T-helper 22 cell (primary cell): Measurements from ENCODE around the gene NLN.

ENCODE experiments used
- DNase-seq: peaks from one replicate; pipeline ENCODE4 v3.0.0-alpha.2; 2020; ENCODE audit warnings: low read depth

Gene NLN

DNA sequence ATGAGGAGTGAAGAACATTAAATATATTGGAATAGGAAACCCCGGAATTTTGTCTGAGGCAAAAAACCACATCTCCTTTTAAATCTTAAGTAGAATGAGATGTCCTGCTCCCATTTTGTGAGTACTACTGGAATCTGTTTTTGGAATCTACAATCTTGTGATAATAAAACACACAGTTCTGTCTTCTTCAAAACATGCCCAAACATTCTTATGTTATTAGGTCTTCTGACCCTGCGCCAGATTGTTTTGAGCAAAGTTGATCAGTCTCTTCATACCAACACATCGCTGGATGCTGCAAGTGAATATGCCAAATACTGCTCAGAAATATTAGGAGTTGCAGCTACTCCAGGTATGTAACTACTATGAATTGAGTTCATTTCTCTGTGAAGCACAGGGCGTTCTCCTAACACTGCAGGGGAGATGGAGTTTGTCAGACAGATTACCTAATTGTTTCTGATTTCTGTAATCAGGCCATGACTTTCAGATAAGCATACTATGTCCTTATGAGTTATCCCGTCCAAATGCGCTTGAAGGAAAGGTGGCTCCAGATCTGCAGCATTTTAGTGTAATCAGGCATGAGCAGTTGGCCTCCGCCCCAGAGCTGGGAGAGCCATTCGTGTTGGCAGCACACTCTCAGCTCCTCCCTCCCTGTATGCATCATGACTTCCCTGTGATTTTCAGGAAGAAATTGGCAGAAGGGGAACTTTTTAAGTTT lies 88.0 kb downstream of the NLN start:
- no peak for DNase-seq

DNA sequence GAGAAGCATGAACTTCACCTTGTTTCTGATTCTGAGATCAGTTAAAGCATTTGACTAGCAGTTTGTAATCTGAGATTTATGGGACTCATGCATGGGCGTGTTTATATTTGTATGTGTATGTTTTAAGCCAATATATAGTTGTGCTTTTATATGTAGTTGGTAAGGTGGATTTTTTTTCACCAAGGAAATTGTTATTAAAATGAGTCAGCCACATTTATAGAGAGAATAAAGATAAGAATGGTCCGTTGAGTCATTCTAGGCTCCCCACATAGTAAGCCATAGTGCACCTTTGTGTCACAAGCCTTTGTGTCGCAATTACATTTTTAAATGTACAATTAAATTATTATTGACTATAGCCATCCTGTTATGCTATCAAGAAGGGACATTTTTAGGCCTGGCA lies 89.0 kb downstream of the NLN start:
- no peak for DNase-seq

DNA sequence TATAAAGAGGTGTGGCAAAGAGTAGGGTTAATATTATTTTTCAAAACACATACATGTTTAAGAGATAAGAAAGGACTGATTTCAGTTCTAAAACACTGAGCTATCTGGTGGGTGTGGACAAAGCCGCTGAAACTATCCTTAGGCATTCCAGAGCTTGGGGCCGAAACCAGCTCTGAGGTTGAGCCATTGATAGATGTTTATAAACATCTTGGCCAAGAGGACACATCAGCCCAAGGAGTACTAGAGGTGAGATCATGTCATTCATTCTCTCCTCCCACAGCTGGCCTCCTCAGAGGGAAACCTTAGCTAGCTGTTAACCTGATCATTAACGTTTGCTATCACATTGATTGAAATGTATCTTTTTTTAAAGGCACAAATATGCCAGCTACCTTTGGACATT lies 89.9 kb downstream of the NLN start:
- no peak for DNase-seq

DNA sequence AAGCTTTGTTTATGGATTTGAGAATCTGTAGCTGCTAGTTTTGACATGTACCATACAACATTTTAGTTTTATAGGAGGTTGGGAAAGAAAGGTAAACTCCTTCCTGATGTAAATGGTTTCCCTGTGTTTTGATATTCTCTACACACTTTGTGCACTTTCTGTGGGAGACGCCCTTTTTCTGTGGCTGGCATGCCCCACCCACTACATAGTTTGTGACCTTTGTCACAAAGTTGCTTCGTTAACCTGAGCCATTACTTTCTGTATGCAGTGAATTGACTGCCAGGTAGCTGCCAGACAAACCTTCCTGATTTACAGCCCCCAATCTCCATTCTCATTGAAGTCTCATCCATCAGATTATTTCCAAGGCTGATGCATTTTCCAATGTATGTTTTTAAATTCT lies 90.6 kb downstream of the NLN start:
- DNase-seq = no peak

DNA sequence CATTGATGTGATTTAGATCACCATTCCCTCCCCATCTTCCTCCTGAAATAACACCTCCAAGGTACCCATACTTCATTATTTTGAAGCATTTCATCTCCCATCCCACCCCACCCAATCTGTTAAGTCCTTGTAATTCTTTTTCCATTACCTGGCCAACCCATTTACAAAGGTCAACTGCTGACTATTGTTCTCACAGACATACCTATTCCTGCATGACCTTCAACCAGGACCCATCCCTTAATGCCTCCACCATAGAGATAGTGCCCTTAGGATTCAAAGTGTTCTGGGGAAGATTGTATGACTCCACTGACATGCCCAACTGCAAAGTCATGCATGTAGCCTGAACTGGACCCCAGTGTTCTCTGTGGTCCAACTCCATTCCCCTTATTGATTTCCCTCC lies 91.2 kb downstream of the NLN start:
- no peak for DNase-seq

DNA sequence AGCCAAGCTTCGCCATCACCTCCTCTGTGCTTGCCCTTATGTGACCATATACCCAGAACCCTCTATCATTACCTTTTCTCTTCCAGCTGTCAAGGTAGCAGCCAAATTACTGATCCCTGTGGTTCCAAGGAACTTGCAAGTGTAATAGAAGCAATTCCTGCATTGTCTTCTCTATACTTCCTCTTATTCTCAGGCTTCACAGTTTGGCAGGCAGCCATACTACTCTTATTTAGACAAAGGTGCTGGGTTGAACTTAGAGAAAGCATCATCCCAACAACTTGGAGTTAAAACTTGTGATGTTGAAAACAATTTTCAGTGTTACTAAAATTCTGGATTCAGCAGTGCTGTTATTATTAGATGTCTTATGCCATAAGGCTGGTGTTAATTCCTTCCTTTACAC lies 93.2 kb downstream of the NLN start:
- DNase-seq = no peak

DNA sequence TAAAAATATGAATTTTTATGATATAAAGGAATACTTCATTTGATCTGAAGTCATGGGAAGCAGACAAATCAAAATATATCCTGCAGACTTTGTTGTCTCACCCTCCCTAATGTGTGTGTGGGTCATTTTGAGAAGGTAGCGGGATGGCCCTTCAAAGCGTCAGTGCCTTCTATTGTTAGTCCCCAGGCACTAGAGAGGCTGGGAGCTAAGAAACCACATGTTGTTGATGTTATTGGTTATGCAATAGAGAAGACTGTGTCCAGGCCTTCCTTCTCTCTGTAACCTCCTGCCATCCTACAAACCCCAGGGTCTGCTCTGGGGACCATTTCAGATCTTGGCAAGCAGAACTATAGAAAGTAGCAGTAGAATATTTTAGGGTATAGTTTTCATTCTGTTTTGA lies 94.7 kb downstream of the NLN start:
- DNase-seq = no peak

DNA sequence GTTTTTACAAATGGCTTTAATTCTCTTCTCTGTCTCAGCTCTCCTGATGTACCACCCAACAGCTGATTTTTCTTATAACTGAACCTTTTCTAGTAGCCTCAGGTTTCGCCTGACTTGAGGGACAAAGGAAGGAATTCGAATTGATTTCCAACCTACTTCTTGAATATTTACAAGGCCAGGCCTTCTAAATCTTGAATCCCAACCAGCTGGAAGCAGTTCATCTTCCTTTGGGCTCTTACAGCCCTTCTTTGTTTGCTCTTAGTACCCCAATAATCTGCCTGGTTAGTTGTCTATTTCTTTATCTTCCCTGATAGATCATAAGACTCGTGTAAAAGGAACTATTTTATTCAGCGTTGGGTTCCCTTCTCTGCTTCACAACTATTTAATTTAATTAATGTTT lies 95.9 kb downstream of the NLN start:
- no peak for DNase-seq

DNA sequence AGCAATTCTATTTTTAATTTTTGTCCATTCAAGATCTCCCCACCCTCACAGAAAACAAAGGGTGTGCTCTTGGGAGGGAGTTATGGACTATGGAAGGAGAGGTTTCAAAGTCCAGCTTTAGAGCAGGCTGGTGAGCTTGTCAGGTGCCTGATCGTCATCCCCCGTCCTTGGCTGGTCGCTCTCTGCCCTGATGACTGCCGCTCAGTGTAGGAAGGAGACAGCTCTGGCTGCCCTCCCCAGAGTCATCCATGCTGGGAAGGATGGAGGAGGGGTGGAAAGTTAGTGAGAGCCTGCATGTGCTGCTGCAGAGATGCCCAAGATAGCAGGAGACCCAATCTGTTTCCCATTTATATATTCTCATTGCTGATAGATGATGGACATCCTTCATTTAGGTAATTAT lies 96.6 kb downstream of the NLN start:
- DNase-seq = no peak

DNA sequence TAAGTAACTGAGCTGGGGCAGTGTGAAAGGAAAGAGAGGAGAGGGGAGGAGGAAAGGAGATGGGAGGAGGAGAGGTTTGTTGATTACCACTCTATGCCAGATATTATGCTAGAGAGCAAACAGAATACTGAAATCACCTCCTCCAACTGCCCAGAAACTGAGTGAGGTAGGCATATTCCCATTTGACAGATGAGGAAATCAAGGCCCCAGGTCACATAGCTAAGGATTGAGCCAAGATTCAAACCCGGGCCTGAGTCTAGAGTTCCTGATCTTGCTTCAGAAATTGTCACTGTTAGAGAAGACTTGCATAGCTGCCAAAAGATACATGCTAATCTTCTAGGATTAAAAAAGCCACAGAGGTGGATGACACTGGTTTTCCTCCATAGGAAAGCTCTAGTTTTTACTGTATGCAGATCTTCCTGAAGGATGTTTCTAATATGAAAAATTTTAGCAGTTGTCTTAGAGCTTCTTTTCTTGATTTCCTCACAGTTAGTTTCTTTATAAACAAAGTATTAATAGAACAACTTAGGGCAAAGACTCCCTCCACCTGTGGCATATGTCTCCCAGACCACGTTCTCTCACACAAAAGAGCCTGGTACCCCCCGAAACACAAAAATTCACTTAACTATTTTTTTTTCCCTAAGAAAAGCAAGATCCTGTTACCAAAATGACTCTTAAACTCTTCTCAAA lies 97.4 kb downstream of the NLN start:
- DNase-seq = no peak

DNA sequence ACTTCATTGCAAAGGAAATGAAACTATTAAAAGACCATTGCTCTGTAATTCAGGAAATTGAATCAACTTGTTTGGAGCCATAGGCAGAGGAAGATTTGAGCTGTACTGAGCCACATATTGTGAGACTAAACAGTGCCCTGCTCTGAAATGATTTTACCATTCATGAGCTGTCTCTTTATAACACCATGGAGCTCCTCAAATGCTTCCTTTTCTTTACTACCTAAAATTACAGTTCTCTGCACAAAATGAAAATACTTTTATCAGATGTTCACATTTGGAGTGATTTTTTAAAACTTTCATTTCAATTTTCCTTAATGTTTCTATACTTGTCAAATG lies 97.9 kb downstream of the NLN start:
- no peak for DNase-seq

DNA sequence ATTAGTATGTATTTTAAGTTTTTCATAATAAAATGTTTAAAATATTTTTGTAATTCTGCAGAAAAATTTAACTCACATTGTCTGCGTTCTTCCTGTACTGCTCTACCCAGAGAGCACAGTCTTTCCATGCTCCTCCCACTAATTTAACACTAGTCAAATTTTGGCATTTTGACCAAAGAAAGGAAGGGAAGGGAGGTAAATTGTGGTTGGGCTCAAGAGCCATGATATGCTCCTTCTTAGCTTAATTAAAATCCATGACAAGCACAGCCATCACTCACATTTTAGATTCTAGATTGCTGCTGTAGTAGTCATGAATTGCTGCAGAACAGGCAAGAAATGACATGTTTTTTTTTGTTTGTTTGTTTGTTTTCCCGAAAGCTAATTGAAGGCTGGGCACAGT lies 98.4 kb downstream of the NLN start:
- DNase-seq = no peak

DNA sequence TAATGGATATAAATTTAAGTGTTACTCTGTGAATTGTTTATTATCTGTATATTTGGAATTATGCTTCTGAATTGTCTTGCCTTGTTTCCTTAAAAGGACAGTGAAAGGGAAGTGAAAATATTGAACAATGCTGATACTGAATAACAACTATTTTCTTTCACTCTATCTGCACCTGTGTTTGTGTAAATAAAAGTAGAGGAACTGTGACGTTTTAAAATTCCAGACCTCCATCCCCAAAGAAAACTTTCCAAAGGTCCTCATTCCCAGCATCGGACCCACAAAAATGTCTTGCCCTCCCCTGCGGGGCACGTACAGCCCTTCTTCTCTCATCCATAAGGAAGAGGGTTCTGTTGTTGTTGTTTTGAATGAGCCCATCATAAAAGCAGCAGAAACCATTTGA lies 100.0 kb downstream of the NLN start:
- DNase-seq = no peak

DNA sequence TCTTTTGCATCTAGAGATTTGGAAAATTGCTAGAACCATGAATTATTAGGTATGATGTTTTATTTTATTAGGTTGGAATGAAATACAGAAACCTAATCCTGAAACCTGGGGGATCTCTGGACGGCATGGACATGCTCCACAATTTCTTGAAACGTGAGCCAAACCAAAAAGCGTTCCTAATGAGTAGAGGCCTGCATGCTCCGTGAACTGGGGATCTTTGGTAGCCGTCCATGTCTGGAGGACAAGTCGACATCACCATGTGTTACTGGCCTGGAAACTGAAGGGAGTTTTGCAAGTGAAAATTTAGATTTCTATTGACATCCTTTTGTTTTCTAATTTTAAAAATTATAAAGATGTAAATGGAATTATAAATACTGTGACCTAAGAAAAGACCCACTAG lies 100.7 kb downstream of the NLN start:
- DNase-seq = no peak

DNA sequence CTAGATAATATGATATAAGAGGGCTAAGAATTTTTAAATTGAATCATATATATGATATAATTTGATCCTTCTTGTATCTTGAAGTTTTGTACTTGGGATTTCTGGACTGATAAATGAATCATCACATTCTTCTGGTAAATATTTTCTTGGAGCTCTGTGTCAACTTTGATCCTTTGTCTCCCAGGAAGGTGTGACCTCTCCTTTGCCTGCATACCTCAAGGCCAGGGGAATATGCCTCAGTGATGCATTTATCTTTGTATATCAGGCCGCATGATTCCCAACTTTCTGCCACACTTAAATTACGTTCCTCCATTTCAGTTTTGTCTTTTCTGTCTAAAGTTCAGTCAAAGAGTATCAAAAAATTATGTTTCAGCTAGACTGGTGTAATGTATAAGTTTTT lies 101.2 kb downstream of the NLN start:
- DNase-seq = no peak

DNA sequence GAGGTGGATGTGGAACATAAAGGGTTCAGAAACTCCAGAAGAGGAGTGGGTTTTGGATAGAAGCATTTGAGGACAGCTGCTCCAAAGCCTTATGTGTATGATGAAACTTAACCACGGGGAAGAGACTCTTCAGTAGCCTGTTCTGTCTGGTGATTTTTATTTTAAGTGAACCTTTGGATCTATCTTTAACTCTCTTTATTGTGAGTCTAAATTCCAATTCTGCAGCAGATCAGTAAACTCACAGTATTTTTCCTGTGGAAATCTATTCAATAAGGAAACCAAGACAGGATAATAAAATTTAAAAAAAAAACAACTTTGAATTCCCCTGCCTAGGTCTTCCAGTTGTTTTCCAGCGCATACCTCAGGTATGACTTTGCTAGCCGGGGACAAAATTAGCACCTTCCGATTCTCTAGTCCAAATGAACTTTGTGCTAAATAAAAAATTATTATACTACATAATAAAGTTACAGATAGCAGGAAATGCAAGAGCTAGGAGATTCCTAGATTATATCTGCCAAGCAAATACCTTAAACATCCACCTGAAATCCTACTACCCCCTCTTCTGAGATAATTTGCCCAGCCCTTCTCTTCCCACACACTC lies 101.9 kb downstream of the NLN start:
- DNase-seq = no peak

DNA sequence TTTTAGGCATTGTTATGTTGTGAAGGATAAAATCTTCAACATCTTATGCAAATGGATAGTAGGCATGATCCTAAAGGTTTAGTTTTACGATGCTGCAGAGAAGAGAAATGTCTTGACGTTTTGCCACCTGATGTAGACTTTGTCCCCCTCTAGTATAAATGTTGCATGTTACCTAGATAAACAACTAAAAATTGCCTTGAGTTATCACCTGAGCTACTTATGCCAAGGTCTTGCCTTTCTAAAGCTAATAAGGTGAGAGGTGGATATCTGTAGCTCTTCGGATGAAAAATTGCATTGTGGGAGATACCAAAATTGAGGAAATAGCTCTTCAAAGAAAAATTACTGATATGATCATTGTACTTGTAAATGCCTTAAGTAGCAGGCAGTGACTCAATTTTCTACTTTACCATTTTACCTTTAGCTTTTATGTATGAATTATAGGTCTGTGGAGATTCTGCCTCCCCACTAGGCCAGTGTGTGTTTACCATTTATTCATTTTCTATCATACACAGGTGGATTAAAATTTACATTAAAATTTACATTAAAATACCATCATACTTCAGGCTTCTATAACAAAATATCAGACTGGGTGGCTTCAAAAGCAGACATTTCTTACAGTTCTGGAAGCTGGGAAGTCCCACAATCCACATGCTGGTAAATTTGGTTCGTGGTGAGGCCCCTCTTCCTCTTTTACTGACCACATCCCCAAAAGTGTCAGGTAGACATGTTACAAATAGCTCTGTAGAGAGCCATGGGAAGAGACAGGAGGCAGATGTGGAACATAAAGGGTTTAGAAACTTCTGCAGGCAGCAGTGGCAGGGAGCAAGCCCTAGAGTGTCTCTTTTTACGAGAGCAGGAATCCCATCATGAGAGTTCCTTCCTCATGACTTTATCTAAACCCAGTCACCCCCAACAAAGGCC lies 103.7 kb downstream of the NLN start:
- DNase-seq = no peak

DNA sequence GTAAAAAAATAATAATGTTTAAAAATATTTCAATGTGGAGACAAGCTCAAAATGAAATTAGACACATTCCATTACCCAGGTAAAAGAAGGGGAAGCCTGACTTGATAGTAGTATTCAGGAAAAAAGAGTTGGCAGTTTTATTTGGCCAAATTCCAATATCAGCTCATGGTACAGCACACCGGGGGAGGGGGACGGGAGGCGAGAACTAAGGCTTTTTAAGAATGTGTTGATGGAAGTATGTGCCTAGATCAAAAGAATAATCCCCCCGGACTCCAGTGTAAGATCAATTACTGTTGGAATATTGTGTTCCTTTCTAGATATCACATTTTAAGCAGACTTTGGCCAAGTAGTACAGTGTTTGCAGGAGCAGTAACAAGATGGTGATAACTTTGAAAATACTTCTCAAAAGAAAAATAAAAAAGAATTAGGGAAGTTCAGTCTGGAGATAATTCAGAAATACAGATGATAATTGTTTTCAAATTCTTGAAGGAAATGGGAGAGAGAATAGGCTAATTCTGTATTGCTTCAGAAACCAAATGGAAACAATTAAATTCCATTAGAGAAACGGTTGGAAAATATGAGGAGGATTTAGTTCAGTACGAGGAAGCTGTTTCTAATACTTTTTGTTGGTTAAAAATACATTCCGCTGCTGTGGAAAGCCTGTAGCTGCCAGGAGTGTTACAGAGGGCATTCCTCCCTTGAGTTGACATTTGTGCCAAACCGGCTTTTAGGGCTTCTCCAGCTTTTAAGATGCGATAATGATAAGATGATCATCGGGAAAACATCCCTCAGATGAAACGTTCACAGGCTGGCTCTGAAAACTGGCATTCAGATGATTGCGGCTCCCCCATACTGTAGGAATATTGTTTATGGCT lies 106.3 kb downstream of the NLN start:
- DNase-seq = no peak

DNA sequence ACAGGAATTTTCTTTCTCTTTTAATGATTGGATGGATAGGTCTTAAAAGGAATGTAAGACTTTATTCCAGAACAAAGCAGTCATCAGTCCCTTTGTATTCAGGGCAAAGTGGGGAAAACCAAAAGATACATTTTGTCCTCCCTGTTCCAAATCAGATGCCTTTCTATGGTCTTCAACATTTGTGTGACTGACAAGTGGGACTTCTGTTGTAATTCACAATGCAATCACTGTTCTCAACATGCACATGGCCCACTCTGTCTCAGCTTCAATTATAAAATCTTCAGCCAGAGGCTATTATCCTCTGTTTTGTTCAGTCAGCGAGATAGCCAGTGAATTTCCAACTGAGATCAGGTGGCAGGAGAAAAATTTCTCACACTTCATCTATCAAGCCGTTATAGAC lies 108.9 kb downstream of the NLN start:
- no peak for DNase-seq

DNA sequence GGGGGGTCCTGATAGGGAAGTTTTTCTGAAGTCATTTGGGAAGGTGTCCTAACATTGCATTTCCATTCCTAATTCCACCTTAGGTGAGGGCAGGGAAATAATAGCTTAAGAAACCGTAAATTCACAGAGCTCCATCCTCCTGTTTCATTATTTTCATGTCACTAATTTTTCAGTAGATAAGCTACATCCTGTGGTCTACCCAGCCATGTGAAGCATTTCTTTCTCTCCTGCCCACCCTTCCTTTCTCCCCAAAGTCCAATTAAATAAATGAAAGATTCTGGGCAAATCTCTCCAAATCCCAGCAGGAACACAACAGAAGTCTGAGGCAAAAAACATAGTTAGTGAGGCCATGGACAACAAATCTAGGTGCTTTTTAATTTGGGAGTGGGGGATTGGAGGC lies 109.3 kb downstream of the NLN start:
- DNase-seq = no peak

DNA sequence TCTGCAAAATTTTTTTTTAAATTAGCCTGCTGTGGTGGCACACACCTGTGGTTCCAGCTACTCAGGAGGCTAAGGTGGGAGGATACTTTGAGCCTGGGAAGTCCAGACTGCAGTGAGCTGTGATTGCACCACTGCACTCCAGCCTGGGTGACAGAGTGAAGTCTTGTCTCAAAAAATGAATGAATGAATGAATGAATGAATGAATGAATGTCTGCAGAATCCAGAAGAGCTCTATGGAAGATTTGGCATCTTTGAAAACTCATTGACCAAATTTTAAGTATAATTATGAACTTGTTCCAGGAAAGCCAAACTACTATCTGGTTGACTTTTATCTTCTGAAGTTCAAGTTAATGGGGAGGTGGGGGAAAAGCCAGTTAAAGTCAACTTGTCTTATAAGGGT lies 110.1 kb downstream of the NLN start:
- DNase-seq = no peak
